22Rv1 (cell line): ENCODE measurements around the gene CACNA2D2.

Experiments used
- ZFX ChIP-seq: fragments of 450-650 bp; IDR thresholded peaks from 2 replicates; pipeline ENCODE4 v1.6.1; 2017; ENCODE audit warnings: antibody characterized with exemption, borderline replicate concordance
- TF ChIP-seq, protein P1 (sequence below): fragments of 450-650 bp; IDR thresholded peaks from 2 replicates; pipeline ENCODE4 v1.5.1; 2017; ENCODE audit warnings: mild to moderate bottlenecking

DNA sequence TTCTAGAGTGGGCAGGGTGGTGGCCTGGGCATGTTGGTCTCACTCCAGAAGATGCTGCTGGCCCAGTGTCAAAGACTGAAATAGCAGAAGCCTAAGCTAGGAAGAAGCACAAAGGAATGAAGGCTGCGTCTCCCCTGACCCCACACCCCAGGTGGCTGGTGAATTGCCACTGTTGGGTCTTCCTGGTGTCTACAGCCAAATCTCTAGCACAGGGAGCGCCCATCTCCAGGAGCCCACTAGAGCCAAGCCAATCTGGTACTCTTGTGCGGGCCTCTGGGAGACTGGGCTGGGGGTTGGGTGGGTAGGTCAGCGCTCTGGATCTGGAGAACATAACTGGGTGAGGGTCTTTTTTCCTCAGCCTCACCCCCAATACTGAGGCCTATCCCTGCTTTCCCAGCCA, 176.3 kb downstream of the CACNA2D2 start:
- TF ChIP-seq, protein P1, sequence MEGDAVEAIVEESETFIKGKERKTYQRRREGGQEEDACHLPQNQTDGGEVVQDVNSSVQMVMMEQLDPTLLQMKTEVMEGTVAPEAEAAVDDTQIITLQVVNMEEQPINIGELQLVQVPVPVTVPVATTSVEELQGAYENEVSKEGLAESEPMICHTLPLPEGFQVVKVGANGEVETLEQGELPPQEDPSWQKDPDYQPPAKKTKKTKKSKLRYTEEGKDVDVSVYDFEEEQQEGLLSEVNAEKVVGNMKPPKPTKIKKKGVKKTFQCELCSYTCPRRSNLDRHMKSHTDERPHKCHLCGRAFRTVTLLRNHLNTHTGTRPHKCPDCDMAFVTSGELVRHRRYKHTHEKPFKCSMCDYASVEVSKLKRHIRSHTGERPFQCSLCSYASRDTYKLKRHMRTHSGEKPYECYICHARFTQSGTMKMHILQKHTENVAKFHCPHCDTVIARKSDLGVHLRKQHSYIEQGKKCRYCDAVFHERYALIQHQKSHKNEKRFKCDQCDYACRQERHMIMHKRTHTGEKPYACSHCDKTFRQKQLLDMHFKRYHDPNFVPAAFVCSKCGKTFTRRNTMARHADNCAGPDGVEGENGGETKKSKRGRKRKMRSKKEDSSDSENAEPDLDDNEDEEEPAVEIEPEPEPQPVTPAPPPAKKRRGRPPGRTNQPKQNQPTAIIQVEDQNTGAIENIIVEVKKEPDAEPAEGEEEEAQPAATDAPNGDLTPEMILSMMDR = no peak
- TF ChIP-seq ZFX = no peak
